ENCODE measurements around the gene RSRC1. TPM values are rescaled to one million over a fixed set of nuclear protein-coding genes. Genes with fewer than 3 reads are reported as not detected.

Gene RSRC1
- total RNA-seq, 1 donor from 2014 or later: 28.5 TPM

DNA sequence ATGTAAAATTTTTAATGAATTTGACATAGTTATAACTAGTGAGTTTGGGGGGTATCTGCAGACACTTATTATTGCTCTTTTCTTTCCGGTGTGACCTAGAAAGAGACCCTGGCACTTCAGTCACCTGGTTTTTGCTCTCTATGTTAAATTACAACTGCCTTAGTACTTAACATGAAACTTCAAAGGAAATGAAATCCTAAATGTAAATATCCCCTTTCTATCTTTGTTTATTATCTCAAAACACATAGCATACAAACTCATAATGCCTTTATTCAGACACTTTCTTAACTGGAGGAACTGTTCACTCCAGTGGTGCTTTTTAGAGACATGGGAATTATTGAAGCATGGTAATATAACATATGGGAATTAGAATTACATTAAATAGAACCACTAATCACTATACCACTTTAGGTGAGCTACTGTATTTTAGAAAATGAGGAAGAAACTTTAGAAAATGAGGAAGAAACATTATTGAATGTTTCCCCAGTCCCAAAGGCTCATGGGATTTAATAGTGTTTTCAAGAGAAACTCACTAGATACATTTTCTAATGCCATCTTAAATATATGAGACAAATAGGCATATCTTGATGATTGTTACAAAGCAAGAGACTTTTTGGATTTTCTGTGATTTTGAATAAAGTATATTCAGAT, 341.6 kb downstream of the RSRC1 start:
- Mint-ChIP-seq H3K4me1 (ENCODE audit: low read depth, unreplicated experiment) (no peaks in the 10 kb centered on the region), H3K27ac (ENCODE audit: unreplicated experiment) (no peak overlapping the region), H3K27me3 (ENCODE audit: low read depth, unreplicated experiment) (no peaks in the 10 kb centered on the region), H3K36me3 (ENCODE audit: low read depth, unreplicated experiment) (no peaks in the 10 kb centered on the region), H3K4me3 (ENCODE audit: unreplicated experiment) (no peak overlapping the region), H3K9me3 (ENCODE audit: unreplicated experiment) (no peaks in the 10 kb centered on the region)
- H2AFZ ChIP-seq (ENCODE audit: low read depth, low read length): no peak overlapping the region
- H3K9me3 ChIP-seq (ENCODE audit: insufficient read depth, low read depth, low read length): no peaks in the 10 kb centered on the region
- no peaks in the 10 kb centered on the region for H3K27me3 ChIP-seq (ENCODE audit: insufficient read depth, low read length)
- no peaks in the 10 kb centered on the region for H3K4me1 ChIP-seq (ENCODE audit: insufficient read depth, low read length)
- no peak overlapping the region for H3K4me2 ChIP-seq (ENCODE audit: low read length)
- FAIRE-seq: no peak
- H4K20me1 ChIP-seq (ENCODE audit: insufficient read depth, low read length): no peaks in the 10 kb centered on the region
- DNase-seq (ENCODE audit: low read depth): no peak
- H3K27ac ChIP-seq (ENCODE audit: low read depth, low read length): no peak overlapping the region
- H3K36me3 ChIP-seq (ENCODE audit: insufficient read depth, low read length): no peaks in the 10 kb centered on the region
- H3K79me2 ChIP-seq (ENCODE audit: insufficient read depth, low read length): no peaks in the 10 kb centered on the region
- no peak for TF ChIP-seq EZH2 (IDR thresholded peaks at IDR 0.05; ENCODE audit: insufficient read depth, low read length)
- TF ChIP-seq, protein P1, sequence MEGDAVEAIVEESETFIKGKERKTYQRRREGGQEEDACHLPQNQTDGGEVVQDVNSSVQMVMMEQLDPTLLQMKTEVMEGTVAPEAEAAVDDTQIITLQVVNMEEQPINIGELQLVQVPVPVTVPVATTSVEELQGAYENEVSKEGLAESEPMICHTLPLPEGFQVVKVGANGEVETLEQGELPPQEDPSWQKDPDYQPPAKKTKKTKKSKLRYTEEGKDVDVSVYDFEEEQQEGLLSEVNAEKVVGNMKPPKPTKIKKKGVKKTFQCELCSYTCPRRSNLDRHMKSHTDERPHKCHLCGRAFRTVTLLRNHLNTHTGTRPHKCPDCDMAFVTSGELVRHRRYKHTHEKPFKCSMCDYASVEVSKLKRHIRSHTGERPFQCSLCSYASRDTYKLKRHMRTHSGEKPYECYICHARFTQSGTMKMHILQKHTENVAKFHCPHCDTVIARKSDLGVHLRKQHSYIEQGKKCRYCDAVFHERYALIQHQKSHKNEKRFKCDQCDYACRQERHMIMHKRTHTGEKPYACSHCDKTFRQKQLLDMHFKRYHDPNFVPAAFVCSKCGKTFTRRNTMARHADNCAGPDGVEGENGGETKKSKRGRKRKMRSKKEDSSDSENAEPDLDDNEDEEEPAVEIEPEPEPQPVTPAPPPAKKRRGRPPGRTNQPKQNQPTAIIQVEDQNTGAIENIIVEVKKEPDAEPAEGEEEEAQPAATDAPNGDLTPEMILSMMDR (IDR thresholded peaks at IDR 0.05; ENCODE audit: insufficient read depth, low read depth, low read length): no peak
- H3K4me3 ChIP-seq (ENCODE audit: insufficient read depth, low read depth, low read length): no peak overlapping the region
- H3K9ac ChIP-seq (ENCODE audit: low read length): no peak overlapping the region

DNA sequence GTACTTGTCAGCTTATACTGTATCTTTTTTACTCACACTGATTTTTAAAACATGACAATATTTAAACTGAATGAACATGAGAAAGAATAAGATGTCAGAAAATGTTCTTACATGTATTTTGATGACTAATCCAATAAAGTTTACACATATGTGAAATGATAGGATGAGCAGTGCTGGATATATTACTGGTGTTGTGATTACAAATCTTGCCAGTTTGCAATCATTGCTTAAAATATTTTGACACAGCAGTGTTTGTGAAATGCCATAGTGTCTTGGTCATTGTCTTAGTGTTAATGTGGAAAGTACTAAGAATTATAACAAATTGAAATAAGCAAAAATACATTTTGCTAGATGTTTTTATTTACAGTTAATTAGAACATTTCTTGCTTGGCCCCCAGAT, 342.4 kb downstream of the RSRC1 start:
- H3K4me3 Mint-ChIP-seq (ENCODE audit: unreplicated experiment): no peak overlapping the region
- FAIRE-seq: no peak
- Histone ChIP-seq H3K79me2 (ENCODE audit: insufficient read depth, low read length) (no peaks in the 10 kb centered on the region), H3K36me3 (ENCODE audit: insufficient read depth, low read length) (no peaks in the 10 kb centered on the region), H3K4me2 (ENCODE audit: low read length) (no peak overlapping the region), H4K20me1 (ENCODE audit: insufficient read depth, low read length) (no peaks in the 10 kb centered on the region), H3K27me3 (ENCODE audit: insufficient read depth, low read length) (no peaks in the 10 kb centered on the region), H3K27ac (ENCODE audit: low read depth, low read length) (no peak overlapping the region), H3K4me1 (ENCODE audit: insufficient read depth, low read length) (no peaks in the 10 kb centered on the region), H3K4me3 (ENCODE audit: insufficient read depth, low read depth, low read length) (no peak overlapping the region), H3K9ac (ENCODE audit: low read length) (no peak overlapping the region), H2AFZ (ENCODE audit: low read depth, low read length) (no peak overlapping the region), H3K9me3 (ENCODE audit: insufficient read depth, low read depth, low read length) (no peaks in the 10 kb centered on the region)
- no peaks in the 10 kb centered on the region for H3K36me3 Mint-ChIP-seq (ENCODE audit: low read depth, unreplicated experiment)
- no peak overlapping the region for H3K27ac Mint-ChIP-seq (ENCODE audit: unreplicated experiment)
- H3K9me3 Mint-ChIP-seq (ENCODE audit: unreplicated experiment): no peaks in the 10 kb centered on the region
- no peak for DNase-seq (ENCODE audit: low read depth)
- H3K4me1 Mint-ChIP-seq (ENCODE audit: low read depth, unreplicated experiment): no peaks in the 10 kb centered on the region
- TF ChIP-seq, protein P1 (IDR thresholded peaks at IDR 0.05; ENCODE audit: insufficient read depth, low read depth, low read length): no peak
- TF ChIP-seq EZH2 (IDR thresholded peaks at IDR 0.05; ENCODE audit: insufficient read depth, low read length): no peak
- H3K27me3 Mint-ChIP-seq (ENCODE audit: low read depth, unreplicated experiment): no peaks in the 10 kb centered on the region

DNA sequence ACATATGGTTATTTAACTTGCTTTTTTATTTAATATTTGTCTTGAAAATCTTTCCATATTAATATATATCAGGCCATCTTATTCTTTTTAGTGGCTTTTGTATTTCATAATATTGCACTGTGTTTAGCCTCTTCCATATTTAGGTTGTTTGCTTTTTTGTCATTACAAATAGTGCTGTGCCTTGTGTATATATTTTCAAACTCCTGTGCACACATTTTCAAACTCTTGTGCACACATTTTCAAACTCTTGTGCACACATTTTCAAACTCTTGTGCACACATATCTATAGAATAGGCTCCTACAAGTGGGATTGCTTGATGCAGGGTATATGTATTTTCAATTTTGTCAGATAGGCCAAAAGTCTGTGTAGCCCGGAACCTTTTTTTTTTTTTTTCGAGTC, 343.1 kb downstream of the RSRC1 start:
- Histone ChIP-seq H2AFZ (ENCODE audit: low read depth, low read length) (no peak overlapping the region), H3K9ac (ENCODE audit: low read length) (no peak overlapping the region), H3K36me3 (ENCODE audit: insufficient read depth, low read length) (no peaks in the 10 kb centered on the region), H4K20me1 (ENCODE audit: insufficient read depth, low read length) (no peaks in the 10 kb centered on the region), H3K27ac (ENCODE audit: low read depth, low read length) (no peak overlapping the region), H3K4me3 (ENCODE audit: insufficient read depth, low read depth, low read length) (no peak overlapping the region), H3K27me3 (ENCODE audit: insufficient read depth, low read length) (no peaks in the 10 kb centered on the region), H3K79me2 (ENCODE audit: insufficient read depth, low read length) (no peaks in the 10 kb centered on the region), H3K4me1 (ENCODE audit: insufficient read depth, low read length) (no peaks in the 10 kb centered on the region), H3K9me3 (ENCODE audit: insufficient read depth, low read depth, low read length) (no peaks in the 10 kb centered on the region), H3K4me2 (ENCODE audit: low read length) (no peak overlapping the region)
- Mint-ChIP-seq H3K27ac (ENCODE audit: unreplicated experiment) (no peak overlapping the region), H3K9me3 (ENCODE audit: unreplicated experiment) (no peaks in the 10 kb centered on the region), H3K36me3 (ENCODE audit: low read depth, unreplicated experiment) (no peaks in the 10 kb centered on the region), H3K27me3 (ENCODE audit: low read depth, unreplicated experiment) (no peaks in the 10 kb centered on the region), H3K4me1 (ENCODE audit: low read depth, unreplicated experiment) (no peaks in the 10 kb centered on the region), H3K4me3 (ENCODE audit: unreplicated experiment) (no peak overlapping the region)
- no peak for DNase-seq (ENCODE audit: low read depth)
- no peak for FAIRE-seq
- TF ChIP-seq, protein P1 (IDR thresholded peaks at IDR 0.05; ENCODE audit: insufficient read depth, low read depth, low read length): no peak
- no peak for TF ChIP-seq EZH2 (IDR thresholded peaks at IDR 0.05; ENCODE audit: insufficient read depth, low read length)

All from astrocyte (in vitro differentiated cells and primary cell).